Epithelial cell of esophagus (primary cell): ENCODE data around the gene PLB1.
A peak's percentile ranks its signal among the peaks of the same experiment; 100 is the strongest.

Experiments
- DNase-seq: peaks from one replicate; pipeline ENCODE4 v3.0.0; 2010; ENCODE audit warnings: low read depth
- H3K4me3 ChIP-seq: 2 replicates; pipeline ENCODE4 v1.5.1; 2011; ENCODE audit warnings: mild to moderate bottlenecking, low read length, control low read depth
- TF ChIP-seq, protein P1 (sequence below): IDR thresholded peaks from 2 replicates; pipeline ENCODE4 v1.5.1; 2011; ENCODE audit warnings: low read depth, mild to moderate bottlenecking, low read length, control low read depth, inconsistent platforms; ENCODE audit not compliant: insufficient read depth; ENCODE audit errors: missing control alignments

The PLB1 gene

DNA sequence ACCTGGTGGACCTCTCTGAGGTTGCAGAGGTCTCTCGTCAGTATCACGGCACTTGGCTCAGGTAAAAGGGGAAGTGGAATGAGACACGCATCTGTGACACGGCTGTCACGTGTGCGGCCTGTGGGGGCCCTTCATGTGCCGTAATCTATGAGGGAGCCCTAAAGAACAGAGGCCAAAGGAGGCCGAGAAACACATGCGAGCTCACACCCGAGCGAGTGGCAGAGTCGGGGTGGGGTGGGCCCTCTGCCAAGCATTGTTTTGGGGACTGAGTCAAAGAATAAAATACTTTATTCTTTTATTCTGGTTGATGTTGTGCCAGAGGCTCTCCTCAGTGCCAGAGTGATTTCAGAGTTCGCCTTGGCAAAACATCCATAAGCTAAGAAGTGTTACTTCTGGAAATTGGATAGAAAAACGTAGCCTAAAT, 43.3 kb downstream of the PLB1 start:
- no peak for DNase-seq
- TF ChIP-seq, protein P1, sequence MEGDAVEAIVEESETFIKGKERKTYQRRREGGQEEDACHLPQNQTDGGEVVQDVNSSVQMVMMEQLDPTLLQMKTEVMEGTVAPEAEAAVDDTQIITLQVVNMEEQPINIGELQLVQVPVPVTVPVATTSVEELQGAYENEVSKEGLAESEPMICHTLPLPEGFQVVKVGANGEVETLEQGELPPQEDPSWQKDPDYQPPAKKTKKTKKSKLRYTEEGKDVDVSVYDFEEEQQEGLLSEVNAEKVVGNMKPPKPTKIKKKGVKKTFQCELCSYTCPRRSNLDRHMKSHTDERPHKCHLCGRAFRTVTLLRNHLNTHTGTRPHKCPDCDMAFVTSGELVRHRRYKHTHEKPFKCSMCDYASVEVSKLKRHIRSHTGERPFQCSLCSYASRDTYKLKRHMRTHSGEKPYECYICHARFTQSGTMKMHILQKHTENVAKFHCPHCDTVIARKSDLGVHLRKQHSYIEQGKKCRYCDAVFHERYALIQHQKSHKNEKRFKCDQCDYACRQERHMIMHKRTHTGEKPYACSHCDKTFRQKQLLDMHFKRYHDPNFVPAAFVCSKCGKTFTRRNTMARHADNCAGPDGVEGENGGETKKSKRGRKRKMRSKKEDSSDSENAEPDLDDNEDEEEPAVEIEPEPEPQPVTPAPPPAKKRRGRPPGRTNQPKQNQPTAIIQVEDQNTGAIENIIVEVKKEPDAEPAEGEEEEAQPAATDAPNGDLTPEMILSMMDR = no peak
- no peak overlapping the region for H3K4me3 ChIP-seq

DNA sequence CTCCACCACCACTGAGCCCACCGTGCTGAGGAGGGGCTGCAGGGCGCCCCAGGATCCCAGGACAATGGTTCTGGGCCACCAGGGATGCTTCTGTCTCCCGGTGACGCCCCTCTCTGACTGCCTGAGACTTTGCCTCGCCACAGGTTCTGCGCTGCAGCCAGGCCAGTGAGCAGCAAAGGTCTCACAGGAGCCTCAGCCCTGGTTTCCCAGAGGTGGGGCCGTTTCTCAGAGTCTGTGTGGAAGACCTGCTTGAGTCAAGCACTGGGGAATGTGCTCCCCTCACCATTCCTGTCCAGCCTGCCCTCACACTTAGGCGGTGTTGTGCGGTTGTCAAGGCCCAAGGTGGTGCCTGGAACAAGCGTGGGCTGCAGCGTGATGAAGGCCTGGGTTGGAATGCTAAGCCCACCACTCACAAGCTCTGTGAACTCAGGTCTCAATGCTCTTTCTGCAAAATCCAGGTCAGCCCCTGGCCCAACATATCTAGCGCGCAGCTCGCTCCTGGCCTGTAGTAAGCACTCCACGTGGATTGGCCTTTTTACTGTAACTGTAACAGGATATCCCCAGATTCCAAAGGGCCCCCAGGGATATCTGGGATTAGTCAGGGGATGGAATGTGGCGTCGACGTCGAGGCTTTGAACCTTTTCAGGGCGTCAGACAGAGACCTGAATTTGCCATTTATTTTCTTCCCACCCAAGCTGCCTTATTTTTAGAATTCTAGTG, 47.6 kb downstream of the PLB1 start:
- no peak for DNase-seq
- H3K4me3 ChIP-seq = no peak overlapping the region
- TF ChIP-seq, protein P1 = no peak

DNA sequence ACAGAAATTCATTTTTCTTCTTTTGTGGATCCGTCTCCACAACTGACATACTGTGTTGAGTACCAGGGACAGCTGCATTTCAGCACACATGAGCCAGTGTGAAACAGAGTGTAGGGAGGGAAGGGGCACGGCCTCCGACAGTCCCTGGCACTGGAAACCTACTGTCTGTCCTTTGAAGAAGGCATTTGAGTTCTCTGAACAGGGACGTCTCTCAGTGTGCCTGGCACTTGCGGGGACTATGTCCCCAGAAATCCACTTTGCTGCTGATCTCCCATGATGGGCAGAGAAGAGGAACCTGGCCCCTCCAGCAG, 48.1 kb downstream of the PLB1 start:
- no peak for DNase-seq
- H3K4me3 ChIP-seq = no peak overlapping the region
- TF ChIP-seq, protein P1 = no peak

- H3K4me3 ChIP-seq = no peak overlapping the region
- TF ChIP-seq, protein P1 = no peak
- no peak for DNase-seq
Measured at GRCh38 chr2:28544405-28544921, 48.6 kb downstream of the PLB1 start.

DNA sequence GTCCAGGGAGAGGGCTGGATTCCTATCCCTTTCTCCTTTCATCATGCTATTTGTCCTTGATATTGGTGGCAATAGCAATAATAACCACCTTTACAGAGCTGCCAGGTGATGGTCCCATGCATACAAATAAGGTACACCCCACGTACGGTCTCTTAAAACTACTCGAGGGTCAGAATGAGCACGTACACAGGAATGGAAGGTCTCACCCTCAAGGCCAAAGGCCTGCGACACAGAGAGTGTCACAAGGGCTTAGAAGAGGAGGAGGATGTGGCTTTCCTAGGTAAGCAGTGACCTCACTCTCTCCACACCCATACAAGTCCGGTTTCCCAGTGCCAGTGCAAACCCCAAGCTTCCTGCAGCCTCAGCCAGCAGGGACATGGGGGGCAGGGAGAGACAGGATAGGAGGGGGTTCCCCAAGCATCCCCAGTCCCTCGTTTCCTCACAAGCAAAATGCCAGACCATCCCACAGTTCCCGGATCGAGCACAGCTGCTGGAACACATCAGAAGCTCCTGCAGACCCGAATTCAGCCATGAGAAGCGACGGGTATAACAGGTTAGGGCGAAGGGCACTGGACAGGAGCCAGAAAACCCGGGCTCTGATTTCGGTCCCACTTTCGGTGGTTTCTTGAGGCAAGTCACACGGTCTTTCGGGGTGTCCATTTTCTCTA, 49.2 kb downstream of the PLB1 start:
- DNase-seq = peak; percentile 52
- TF ChIP-seq, protein P1 = no peak
- H3K4me3 ChIP-seq = no peak overlapping the region

DNA sequence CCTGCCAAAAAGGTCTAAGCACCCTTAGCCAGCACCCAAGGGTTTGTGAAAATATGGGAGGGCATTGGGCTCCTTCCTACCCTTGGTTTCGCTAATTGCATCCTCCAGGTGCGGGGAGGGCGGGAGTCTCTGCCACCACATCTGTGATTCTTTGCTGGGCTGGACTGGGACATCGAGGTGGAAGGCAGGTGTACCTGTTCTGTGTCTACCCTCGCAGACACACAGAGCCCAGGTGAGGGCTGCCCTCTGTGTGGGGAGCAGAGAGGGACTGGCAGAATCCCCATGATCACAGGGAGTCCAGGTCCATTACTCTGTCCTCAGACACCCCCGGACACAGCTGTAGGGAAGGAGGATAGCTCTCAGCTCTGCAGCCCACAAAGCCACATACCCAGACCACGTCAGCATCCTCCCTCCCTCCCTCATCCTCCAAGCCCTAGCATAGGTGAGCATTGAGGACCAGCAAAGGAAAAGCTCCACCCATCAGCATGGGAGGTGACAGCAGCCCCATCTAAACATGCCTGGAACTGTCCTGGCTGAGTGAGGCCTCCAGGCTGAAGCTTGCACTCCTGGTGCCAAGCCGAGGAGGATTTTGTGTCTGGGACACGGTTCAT, 49.8 kb downstream of the PLB1 start:
- DNase-seq = peak; percentile 97
- TF ChIP-seq, protein P1 = no peak

More for the DNA sequence above, 49.8 kb downstream of the PLB1 start:
- no peak overlapping the region for H3K4me3 ChIP-seq
